GM12878 (cell line): ENCODE data around the gene CDC123. TPM values are rescaled to one million over a fixed set of nuclear protein-coding genes. Genes with fewer than 3 reads are reported as not detected.

Source experiments
- ATAC-seq: fragments of 200-7000 bp; cut with Tn5 transposase; 3 replicates; pipeline ENCODE4 v1.9.1; 2020; ENCODE audit warnings: mild to moderate bottlenecking, moderate library complexity
- BruUV-seq: library from RNA; stranded (reverse); fragments of 400-500 nt; replicated peaks from 2 replicates; lab custom pipeline; 2021; lab: Mats Ljungman, UMichigan
- CTCF ChIA-PET: fragments of 300-600 bp; sonication (Branson Sonifier 250); formaldehyde crosslinking; extraction: SDS; loops from one replicate; lab custom pipeline; 2021; ENCODE audit warnings: inconsistent platforms; lab: Yijun Ruan, JAX
- POLR2A ChIA-PET: fragments of 350-600 bp; formaldehyde crosslinking; extraction: SDS; loops from one replicate; lab custom pipeline; 2021; ENCODE audit warnings: inconsistent platforms; lab: Charles Lee
- RAD21 ChIA-PET: fragments of 300-600 bp; sonication (Branson Sonifier 250); formaldehyde crosslinking; loops from one replicate; lab custom pipeline; 2023; ENCODE audit warnings: antibody characterized with exemption; ENCODE audit not compliant: unreplicated experiment; lab: Charles Lee
- SMC1A ChIA-PET: fragments of 300-600 bp; sonication (Branson Sonifier 250); formaldehyde crosslinking; loops from one replicate; lab custom pipeline; 2023; ENCODE audit not compliant: unreplicated experiment, uncharacterized antibody; lab: Charles Lee
- DNase-seq: peaks from one replicate; pipeline ENCODE4 v3.0.0-alpha.2; 2011; ENCODE audit warnings: low read depth, low spot score
- FAIRE-seq: peaks from 3 replicates; lab custom pipeline; 2011; peaks lifted over from hg19 to GRCh38; lab: Jason Lieb, UNC
- H2AFZ ChIP-seq: 2 replicates; pipeline ENCODE4 v1.6.0; 2011; ENCODE audit warnings: low read depth, low read length, control low read depth; ENCODE audit not compliant: control insufficient read depth
- H3K27ac ChIP-seq: 2 replicates; pipeline ENCODE4 v1.5.1; 2011; ENCODE audit warnings: control low read depth; ENCODE audit not compliant: control insufficient read depth, insufficient read depth
- H3K27me3 ChIP-seq, 2 experiments: replicated peaks in 1 of 2; 2 replicates each; pipeline versions ENCODE4 v1.6.0 to v1.6.1; 2011; ENCODE audit warnings: low read length in 1 of 2; ENCODE audit not compliant: control insufficient read depth in 2 of 2, insufficient read depth in 2 of 2
- H3K36me3 ChIP-seq, 2 experiments: 2 replicates each; pipeline ENCODE4 v1.5.1; 2011; ENCODE audit warnings: low read length in 1 of 2; ENCODE audit not compliant: control insufficient read depth in 2 of 2, insufficient read depth in 2 of 2
- H3K4me1 ChIP-seq: 2 replicates; pipeline ENCODE4 v1.6.1; 2011; ENCODE audit warnings: mild to moderate bottlenecking, low read length, moderate library complexity, mixed read lengths; ENCODE audit not compliant: control insufficient read depth, insufficient read depth
- H3K4me2 ChIP-seq: 2 replicates; pipeline ENCODE4 v1.6.0; 2011; ENCODE audit warnings: control low read depth; ENCODE audit not compliant: control insufficient read depth, insufficient read depth
- H3K4me3 ChIP-seq: fragments of 200-600 bp; sonication (generic); 2 replicates; pipeline ENCODE4 v1.5.1; 2016
- H3K79me2 ChIP-seq: 2 replicates; pipeline ENCODE4 v1.6.0; 2011; ENCODE audit warnings: low read length; ENCODE audit not compliant: control insufficient read depth, insufficient read depth
- H3K9ac ChIP-seq: 2 replicates; pipeline ENCODE4 v1.8.0; 2011; ENCODE audit warnings: low read length, control low read depth, mixed read lengths; ENCODE audit not compliant: control insufficient read depth, insufficient read depth
- H3K9me3 ChIP-seq: replicated peaks from 3 replicates; pipeline ENCODE4 v1.5.1; 2011; ENCODE audit warnings: mild to moderate bottlenecking, low read length; ENCODE audit not compliant: control insufficient read depth, insufficient read depth
- H4K20me1 ChIP-seq: 2 replicates; pipeline ENCODE4 v1.6.0; 2011; ENCODE audit not compliant: control insufficient read depth, insufficient read depth
- BCLAF1 ChIP-seq: fragments of 450-650 bp; IDR thresholded peaks from 2 replicates; pipeline ENCODE4 v1.6.1; 2017; ENCODE audit warnings: antibody characterized with exemption, mild to moderate bottlenecking, moderate library complexity
- CBX3 ChIP-seq: fragments of 200-600 bp; sonication (generic); IDR thresholded peaks from 2 replicates; pipeline ENCODE4 v1.6.1; 2016; ENCODE audit warnings: low read depth, borderline replicate concordance
- EP300 ChIP-seq, 2 experiments: fragments of 150-350 bp in 1 of 2; IDR thresholded peaks; 2 replicates each; pipeline ENCODE4 v1.6.1; 2011 to 2012; ENCODE audit warnings: low read depth in 2 of 2, low read length in 2 of 2, borderline replicate concordance in 1 of 2, improper control_type of control experiment in 1 of 2, inconsistent platforms in 1 of 2; ENCODE audit not compliant: control insufficient read depth in 1 of 2
- TAF1 ChIP-seq: IDR thresholded peaks from 2 replicates; pipeline ENCODE4 v1.6.1; 2011; ENCODE audit warnings: mild to moderate bottlenecking, low read depth, low read length, borderline replicate concordance
- TCF7 ChIP-seq: IDR thresholded peaks from 2 replicates; pipeline ENCODE4 v1.6.1; 2014; ENCODE audit warnings: antibody characterized with exemption, borderline replicate concordance
- WRNIP1 ChIP-seq: IDR thresholded peaks from 2 replicates; pipeline ENCODE4 v1.6.1; 2011; ENCODE audit warnings: low read depth, low read length, improper control_type of control experiment, borderline replicate concordance
- WGBS: methylation state at CpG from one replicate; pipeline ENCODE4 v1.1.6; 2016; ENCODE audit warnings: low lambda C conversion rate; ENCODE audit not compliant: insufficient replicate concordance, insufficient coverage; ENCODE audit errors: missing lambda C conversion rate; 5-methylcytosine and 5-hydroxymethylcytosine counted together
- in situ Hi-C: fragments of 300-500 bp; cut with MboI; formaldehyde crosslinking; loops from 9 replicates; pipeline ENCODE4 v1.14.3; 2018; ENCODE audit warnings: mixed read lengths
- intact Hi-C: fragments of 100-400 bp; cut with micrococcal nuclease; formaldehyde crosslinking; loops from one replicate; pipeline ENCODE4 v1.14.2; 2022; ENCODE audit not compliant: unreplicated experiment
- polyA plus RNA-seq, 11 experiments: library from polyadenylated mRNA; depleted of rRNA in 4 of 11; unstranded in 6 of 11; stranded (reverse) in 5 of 11; fragments of >200 nt; fragmentation: Nextera tagmentation in 4 of 11; fragmentation: Illumina TruSeq in 1 of 11; extraction: Ambion mirVana in 4 of 11; extraction: Trizol in 1 of 11; gene quantifications; 1 replicate in 1 of 11; 2 replicates in 10 of 11; pipeline versions ENCODE4 v1.2.1 to v1.2.3, GENCODE V29; 2011 to 2016; ENCODE audit warnings: inconsistent platforms in 2 of 11, missing spikeins in 2 of 11, low read depth in 1 of 11
- total RNA-seq, 4 experiments: library from RNA; depleted of rRNA in 3 of 4; stranded (reverse); fragments of >200 nt in 3 of 4; fragmentation: Illumina TruSeq in 1 of 4; extraction: Trizol in 1 of 4; gene quantifications; 2 replicates each; pipeline versions ENCODE4 v1.2.1 to v1.2.3, GENCODE V29; 2013 to 2021

Gene CDC123
- total and polyA plus RNA-seq, 10 of the 15 experiments (the other 5 are each of a cell fraction or from before 2014, with no cell fraction given) = 128 to 360 (median 209) TPM

DNA sequence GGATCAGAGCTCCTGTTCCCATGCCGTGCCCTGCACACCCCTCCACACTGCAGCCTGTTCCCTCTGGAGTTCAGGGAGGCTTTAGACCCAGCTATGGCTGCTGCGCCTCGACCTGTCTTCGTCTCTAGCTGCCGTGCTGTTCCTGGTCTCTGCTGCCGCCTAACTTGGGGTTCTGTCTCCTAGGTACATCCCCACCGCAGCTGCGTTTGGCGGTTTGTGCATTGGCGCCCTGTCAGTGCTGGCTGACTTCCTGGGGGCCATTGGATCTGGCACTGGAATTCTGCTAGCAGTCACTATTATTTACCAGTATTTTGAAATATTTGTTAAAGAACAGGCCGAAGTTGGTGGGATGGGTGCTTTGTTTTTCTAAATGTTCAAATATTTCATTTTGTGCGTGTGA is 31.9 kb upstream of the CDC123 start:
- no peaks in the 10 kb centered on the region for H3K27me3 ChIP-seq
- H3K27ac ChIP-seq = no peak overlapping the region
- RAD21 ChIA-PET = no interaction called here
- ATAC-seq = no peak
- POLR2A ChIA-PET = interaction anchor here (0.5 to 0.6 kb wide), 2 partner anchors 45 to 107 kb away, joined by 4 to 5 read pairs; no protein-coding TSS in a partner anchor
- H3K4me1 ChIP-seq = no peaks in the 10 kb centered on the region
- H3K9ac ChIP-seq = no peak overlapping the region
- intact Hi-C loops (no loop called here), in situ Hi-C loops (no loop called here)
- TF ChIP-seq EP300 (IDR thresholded peaks at IDR 0.05; ENCODE audit: borderline replicate concordance in 1 of 2, control insufficient read depth in 1 of 2, low read depth in 2 of 2, low read length in 2 of 2) = no peak
- TF ChIP-seq WRNIP1 = no peak
- TF ChIP-seq TCF7 = no peak
- TF ChIP-seq CBX3 = no peak
- no peak for TF ChIP-seq TAF1
- TF ChIP-seq BCLAF1 = no peak
- no peaks in the 10 kb centered on the region for H3K79me2 ChIP-seq
- CTCF ChIA-PET = no interaction called here
- no peak for FAIRE-seq
- H3K4me2 ChIP-seq = no peak overlapping the region
- DNase-seq = no peak
- SMC1A ChIA-PET = no interaction called here
- no peak overlapping the region for H2AFZ ChIP-seq
- H3K36me3 ChIP-seq = peaks cover 17 to 18% of the 10 kb centered on the region in 2 experiments; a peak in 3 of 4 replicates
- BruUV-seq = no TSS peak
- no peak overlapping the region for H3K4me3 ChIP-seq
- 95% methylated on average over 12 of the region's 12 CpGs for WGBS
- H4K20me1 ChIP-seq = no peaks in the 10 kb centered on the region
- no peaks in the 10 kb centered on the region for H3K9me3 ChIP-seq
